Keratinocyte (primary cell): ENCODE measurements around the gene GABRA4.

Source experiments
- EZH2 ChIP-seq: IDR thresholded peaks from one replicate; pipeline ENCODE4 v1.6.1; 2012; ENCODE audit warnings: inconsistent platforms, mild to moderate bottlenecking, low read length, moderate library complexity
- TF ChIP-seq, protein P1 (sequence below), 3 experiments: IDR thresholded peaks in 1 of 3; conservative IDR thresholded peaks in 1 of 3; optimal IDR thresholded peaks in 1 of 3; 2 replicates in 2 of 3; 3 replicates in 1 of 3; pipeline versions ENCODE3 to v1.5.1; 2011; ENCODE audit warnings: low read length in 3 of 3, mild to moderate bottlenecking in 3 of 3, moderate library complexity in 2 of 3, control low read depth in 1 of 3, inconsistent platforms in 1 of 3; ENCODE audit not compliant: insufficient read depth in 2 of 3; ENCODE audit errors: extremely low read depth in 1 of 3

GRCh38 chr4:46967631-46968030, 25.8 kb downstream of the GABRA4 start:
- TF ChIP-seq, protein P1, sequence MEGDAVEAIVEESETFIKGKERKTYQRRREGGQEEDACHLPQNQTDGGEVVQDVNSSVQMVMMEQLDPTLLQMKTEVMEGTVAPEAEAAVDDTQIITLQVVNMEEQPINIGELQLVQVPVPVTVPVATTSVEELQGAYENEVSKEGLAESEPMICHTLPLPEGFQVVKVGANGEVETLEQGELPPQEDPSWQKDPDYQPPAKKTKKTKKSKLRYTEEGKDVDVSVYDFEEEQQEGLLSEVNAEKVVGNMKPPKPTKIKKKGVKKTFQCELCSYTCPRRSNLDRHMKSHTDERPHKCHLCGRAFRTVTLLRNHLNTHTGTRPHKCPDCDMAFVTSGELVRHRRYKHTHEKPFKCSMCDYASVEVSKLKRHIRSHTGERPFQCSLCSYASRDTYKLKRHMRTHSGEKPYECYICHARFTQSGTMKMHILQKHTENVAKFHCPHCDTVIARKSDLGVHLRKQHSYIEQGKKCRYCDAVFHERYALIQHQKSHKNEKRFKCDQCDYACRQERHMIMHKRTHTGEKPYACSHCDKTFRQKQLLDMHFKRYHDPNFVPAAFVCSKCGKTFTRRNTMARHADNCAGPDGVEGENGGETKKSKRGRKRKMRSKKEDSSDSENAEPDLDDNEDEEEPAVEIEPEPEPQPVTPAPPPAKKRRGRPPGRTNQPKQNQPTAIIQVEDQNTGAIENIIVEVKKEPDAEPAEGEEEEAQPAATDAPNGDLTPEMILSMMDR (optimal IDR thresholded peaks at IDR 0.05 in 1 of 3, IDR thresholded peaks at IDR 0.05 in 1 of 3, conservative IDR thresholded peaks at IDR 0.05 in 1 of 3; ENCODE audit: extremely low read depth in 1 of 3, insufficient read depth in 2 of 3, low read length in 3 of 3), result no peak
- TF ChIP-seq EZH2, result no peak
